Measurements from ENCODE around the gene TPRKB.

DNA sequence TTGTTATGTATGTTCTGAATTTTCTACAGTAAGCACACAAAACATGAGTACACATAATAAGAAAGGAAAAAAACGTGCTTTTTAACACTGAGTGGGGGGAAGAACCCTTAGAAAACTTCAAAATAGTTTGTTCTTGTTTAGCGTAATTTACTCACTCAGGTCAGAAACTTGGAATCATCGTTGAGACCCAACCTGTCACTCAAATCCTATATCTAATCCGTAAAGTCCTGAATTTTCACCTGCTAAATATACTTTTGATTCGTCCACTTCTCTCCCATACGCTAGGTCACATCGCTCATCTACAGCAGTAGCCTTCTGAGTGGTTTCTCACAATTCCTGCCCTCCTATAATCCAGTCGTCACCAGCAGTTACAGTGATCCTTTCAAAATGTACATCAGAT is 767 bp downstream of the TPRKB start:
- TF ChIP-seq, protein P1, sequence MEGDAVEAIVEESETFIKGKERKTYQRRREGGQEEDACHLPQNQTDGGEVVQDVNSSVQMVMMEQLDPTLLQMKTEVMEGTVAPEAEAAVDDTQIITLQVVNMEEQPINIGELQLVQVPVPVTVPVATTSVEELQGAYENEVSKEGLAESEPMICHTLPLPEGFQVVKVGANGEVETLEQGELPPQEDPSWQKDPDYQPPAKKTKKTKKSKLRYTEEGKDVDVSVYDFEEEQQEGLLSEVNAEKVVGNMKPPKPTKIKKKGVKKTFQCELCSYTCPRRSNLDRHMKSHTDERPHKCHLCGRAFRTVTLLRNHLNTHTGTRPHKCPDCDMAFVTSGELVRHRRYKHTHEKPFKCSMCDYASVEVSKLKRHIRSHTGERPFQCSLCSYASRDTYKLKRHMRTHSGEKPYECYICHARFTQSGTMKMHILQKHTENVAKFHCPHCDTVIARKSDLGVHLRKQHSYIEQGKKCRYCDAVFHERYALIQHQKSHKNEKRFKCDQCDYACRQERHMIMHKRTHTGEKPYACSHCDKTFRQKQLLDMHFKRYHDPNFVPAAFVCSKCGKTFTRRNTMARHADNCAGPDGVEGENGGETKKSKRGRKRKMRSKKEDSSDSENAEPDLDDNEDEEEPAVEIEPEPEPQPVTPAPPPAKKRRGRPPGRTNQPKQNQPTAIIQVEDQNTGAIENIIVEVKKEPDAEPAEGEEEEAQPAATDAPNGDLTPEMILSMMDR (IDR thresholded peaks at IDR 0.05) = no peak
- TF ChIP-seq EZH2 (IDR thresholded peaks at IDR 0.05) = no peak
- TF ChIP-seq EZH2phosphoT487 (IDR thresholded peaks at IDR 0.05) = no peak
